HUES6 (cell line): ENCODE results near the gene PLVAP.

Experiments
- H3K27ac ChIP-seq: 2 replicates; pipeline ENCODE4 v1.7.0; 2013; ENCODE audit warnings: low read depth, mild to moderate bottlenecking, low read length, inconsistent platforms
- H3K27me3 ChIP-seq: 2 replicates; pipeline ENCODE4 v1.6.1; 2013; ENCODE audit warnings: low read length; ENCODE audit not compliant: control insufficient read depth, insufficient read depth
- H3K36me3 ChIP-seq: 2 replicates; pipeline ENCODE4 v1.6.1; 2013; ENCODE audit warnings: low read length; ENCODE audit not compliant: control insufficient read depth, insufficient read depth
- H3K4me1 ChIP-seq: 2 replicates; pipeline ENCODE4 v1.6.1; 2013; ENCODE audit warnings: low read length; ENCODE audit not compliant: control insufficient read depth, insufficient read depth
- H3K4me3 ChIP-seq: 2 replicates; pipeline ENCODE4 v1.5.1; 2013; ENCODE audit warnings: low read depth, low read length
- H3K9ac ChIP-seq: one replicate; pipeline ENCODE4 v1.6.1; 2013; ENCODE audit warnings: mild to moderate bottlenecking, low read length
- H3K9me3 ChIP-seq: 2 replicates; pipeline ENCODE4 v1.6.1; 2013; ENCODE audit warnings: low read depth, low read length; ENCODE audit not compliant: control insufficient read depth, insufficient read depth

Gene PLVAP

DNA sequence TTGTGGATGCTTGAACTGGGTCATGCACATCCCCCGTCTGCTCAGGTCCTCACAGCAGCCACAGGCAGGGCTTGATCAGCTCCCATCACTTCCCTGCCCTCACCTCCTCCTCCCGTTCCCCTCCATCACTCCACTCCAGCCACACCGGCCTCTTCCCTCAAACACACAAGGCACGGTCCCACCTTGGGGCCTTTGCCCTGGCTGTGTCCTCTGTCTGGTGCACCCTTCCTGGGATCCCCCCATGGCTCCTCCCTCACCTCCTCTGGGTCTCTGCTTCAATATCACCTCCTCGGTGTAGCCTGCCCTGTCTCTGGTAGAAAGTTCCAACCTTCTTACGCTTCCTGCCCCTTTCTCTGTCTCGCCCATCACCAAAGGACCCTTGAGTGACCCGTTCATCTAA lies 23.8 kb downstream of the PLVAP start:
- H3K27me3 ChIP-seq = no peaks in the 10 kb centered on the region
- peaks cover 13% of the 10 kb centered on the region; the same call in 1 of the 2 replicates for H3K4me1 ChIP-seq
- no peaks in the 10 kb centered on the region for H3K36me3 ChIP-seq
- no peak overlapping the region for H3K9ac ChIP-seq
- H3K4me3 ChIP-seq = no peak overlapping the region
- no peak overlapping the region for H3K27ac ChIP-seq
- H3K9me3 ChIP-seq = no peaks in the 10 kb centered on the region

DNA sequence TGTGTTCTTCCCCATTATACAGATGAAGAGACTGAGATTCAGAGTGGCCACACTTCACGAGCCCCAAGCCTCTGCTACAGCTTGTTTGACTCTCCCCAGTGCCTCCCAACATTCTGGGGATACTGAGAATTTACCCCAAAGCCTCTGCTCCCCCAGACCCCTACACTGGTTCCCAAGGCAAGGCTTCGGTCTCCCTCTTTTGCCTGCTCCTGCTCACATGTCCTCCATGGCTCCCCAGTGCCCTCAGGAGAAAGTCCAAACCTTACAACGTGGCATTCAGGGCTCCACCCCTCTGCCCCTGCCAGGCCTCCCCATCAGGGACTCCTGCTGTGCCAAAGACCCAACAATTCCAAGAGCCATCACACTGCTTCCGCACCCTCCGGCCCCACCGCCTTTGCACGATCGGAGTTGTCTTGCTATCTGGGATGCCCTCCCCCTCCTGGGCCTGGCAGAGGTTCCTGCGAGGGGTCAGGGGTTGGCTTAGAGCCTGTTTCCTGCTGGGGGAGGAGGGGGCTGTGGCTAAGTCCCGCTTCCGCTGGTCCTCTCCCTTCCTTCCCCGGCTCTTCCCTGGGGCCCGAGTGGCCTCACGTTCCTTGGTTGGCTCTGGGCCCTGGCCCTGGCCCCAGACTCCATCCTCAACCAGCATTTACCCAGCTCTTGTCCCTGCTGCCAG lies 24.4 kb downstream of the PLVAP start:
- Histone ChIP-seq H3K4me1 (peaks cover 15% of the 10 kb centered on the region; the same call in 1 of the 2 replicates), H3K27ac (no peak overlapping the region), H3K9me3 (no peaks in the 10 kb centered on the region), H3K9ac (no peak overlapping the region), H3K4me3 (no peak overlapping the region), H3K27me3 (no peaks in the 10 kb centered on the region), H3K36me3 (no peaks in the 10 kb centered on the region)

DNA sequence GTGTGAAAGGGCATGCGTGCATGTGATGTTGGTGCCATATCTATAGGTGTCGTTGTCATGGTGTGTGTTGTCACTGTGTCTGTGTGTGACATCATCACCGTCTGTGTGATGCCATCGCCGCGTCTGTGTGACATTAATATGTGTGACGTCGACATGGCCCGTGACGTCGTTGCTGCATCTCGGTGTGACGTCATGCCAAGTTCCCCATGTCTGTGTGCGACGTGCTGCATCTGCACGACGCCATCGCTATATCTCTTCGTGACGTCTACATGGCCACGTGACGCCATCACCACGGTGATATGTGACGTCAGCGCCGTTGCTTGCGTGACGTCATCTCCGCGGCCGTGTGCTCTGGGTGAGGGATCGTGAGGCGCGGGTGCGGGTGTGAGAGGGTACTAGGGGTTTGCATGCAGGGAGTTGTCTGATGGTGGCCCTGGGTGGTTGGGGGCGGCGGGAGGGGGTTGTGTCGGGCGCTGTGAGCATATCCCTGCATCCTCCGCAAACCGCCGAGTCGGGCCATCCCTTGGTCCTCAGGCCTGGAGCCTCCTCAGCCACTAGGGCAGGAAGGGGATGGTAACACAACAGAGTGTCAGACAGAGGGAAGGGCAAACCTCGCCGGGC lies 25.2 kb downstream of the PLVAP start:
- Histone ChIP-seq H3K27me3 (no peaks in the 10 kb centered on the region), H3K4me3 (no peak overlapping the region), H3K4me1 (peaks cover 15% of the 10 kb centered on the region; the same call in 1 of the 2 replicates), H3K9me3 (no peaks in the 10 kb centered on the region), H3K27ac (no peak overlapping the region), H3K36me3 (no peaks in the 10 kb centered on the region), H3K9ac (no peak overlapping the region)

DNA sequence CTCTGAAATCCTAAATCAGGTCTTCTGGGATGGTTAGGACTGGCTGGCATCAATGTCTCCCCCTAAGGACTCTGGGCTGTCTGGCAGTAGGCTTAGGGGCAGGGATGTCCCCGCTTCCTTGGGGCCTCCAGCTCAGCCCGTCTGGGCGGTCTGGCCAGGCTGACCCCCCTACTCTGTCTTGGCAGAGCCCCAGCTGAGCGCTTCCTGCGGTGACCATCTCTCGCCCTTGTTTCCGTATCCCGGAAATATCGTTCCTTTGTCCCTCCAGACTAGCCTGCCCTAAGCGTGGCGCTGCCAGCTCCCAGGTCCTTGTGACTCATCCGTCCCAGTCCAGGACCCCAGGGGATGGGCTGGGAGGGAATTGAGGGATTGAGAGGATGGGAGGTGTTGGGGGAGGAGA lies 28.4 kb downstream of the PLVAP start:
- H3K4me3 ChIP-seq = 0 out of 2 replicates have a peak overlapping the region, but pooled peaks have one; percentile 15
- H3K27ac ChIP-seq = no peak overlapping the region; the same call in 1 of the 2 replicates

DNA sequence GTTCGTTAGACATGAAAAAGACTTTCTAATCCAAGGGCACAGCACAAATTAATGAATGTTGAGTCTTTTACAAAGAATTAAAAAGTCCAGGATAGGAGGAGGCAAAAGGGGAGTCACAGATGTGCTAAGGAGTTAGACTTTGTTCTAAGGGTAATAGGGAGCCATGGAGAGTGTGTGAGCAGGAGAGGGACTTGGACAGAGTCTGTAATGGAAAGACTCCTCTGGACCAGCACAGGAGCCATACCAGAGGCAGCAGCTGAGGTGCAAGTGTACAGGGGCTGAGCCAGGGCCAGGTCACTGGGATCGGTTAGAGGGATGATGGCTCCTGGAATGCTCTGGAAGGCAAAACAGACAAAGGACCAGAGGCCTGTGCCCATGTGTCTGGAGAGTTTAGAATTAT lies 29.3 kb downstream of the PLVAP start:
- no peaks in the 10 kb centered on the region for H3K36me3 ChIP-seq
- no peak overlapping the region for H3K4me3 ChIP-seq
- no peaks in the 10 kb centered on the region for H3K27me3 ChIP-seq
- H3K9ac ChIP-seq = no peak overlapping the region
- H3K27ac ChIP-seq = no peak overlapping the region
- H3K4me1 ChIP-seq = peaks cover 15% of the 10 kb centered on the region; the same call in 1 of the 2 replicates
- no peaks in the 10 kb centered on the region for H3K9me3 ChIP-seq

More for the DNA sequence above, 28.4 kb downstream of the PLVAP start:
- Histone ChIP-seq H3K4me1 (peaks cover 15% of the 10 kb centered on the region; the same call in 1 of the 2 replicates), H3K36me3 (no peaks in the 10 kb centered on the region), H3K9me3 (no peaks in the 10 kb centered on the region), H3K9ac (peak overlapping the region; percentile 60), H3K27me3 (no peaks in the 10 kb centered on the region)

DNA sequence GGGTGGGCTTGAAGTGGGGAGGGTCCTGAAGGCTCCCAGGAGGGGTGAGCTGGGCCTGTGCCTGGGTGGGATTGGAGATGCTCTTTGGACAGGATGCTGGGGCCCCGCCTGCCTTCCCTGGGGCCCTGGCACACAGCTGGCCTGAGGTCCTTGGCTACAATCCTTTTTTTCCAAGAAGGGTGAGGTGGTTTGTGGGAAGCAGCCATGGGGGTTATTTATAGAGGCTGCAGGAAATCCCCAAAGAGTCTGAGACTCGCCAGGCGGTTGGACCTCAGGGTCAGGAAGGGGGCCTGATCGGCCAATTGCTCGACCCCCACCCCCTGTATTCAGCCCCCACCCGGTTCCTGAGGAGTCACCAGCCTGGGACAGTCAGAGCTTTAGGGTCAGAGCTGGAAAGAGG lies 29.8 kb downstream of the PLVAP start:
- Histone ChIP-seq H3K27ac (no peak overlapping the region), H3K9ac (no peak overlapping the region), H3K4me3 (no peak overlapping the region), H3K27me3 (no peaks in the 10 kb centered on the region), H3K4me1 (peaks cover 15% of the 10 kb centered on the region; the same call in 1 of the 2 replicates), H3K9me3 (no peaks in the 10 kb centered on the region), H3K36me3 (peaks cover 3% of the 10 kb centered on the region; the same call in 1 of the 2 replicates)

DNA sequence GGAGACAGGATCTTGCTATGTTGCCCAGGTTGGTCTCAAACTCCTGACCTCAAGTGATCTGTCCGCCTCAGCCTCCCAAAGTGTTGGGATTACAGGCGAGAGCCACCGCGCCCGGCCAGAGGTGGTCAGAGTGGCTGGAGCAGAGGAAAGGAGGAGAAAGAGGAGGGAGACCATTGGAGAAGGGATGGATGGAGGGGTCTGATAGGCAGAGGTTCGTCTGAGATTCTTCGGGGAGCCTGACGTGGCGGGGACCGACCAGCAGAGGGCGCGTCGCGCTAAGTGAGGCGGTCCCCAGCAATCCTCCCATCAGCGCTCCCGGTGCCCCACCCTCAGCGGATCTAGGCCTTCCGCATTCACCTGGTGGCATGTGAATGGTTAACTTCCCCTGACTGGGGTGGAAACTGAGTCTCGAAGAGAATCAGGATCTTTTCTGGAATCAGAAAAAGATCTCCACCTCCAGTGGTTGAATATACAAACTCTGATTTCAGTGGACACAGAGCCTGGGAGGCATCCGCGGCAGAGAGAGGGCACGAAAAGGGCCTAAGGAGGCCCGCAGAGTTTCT lies 31.0 kb downstream of the PLVAP start:
- Histone ChIP-seq H3K4me3 (no peak overlapping the region), H3K27ac (no peak overlapping the region), H3K27me3 (no peaks in the 10 kb centered on the region), H3K4me1 (peaks cover 15% of the 10 kb centered on the region; the same call in 1 of the 2 replicates), H3K9me3 (no peaks in the 10 kb centered on the region), H3K36me3 (peaks cover 10% of the 10 kb centered on the region), H3K9ac (no peak overlapping the region)

DNA sequence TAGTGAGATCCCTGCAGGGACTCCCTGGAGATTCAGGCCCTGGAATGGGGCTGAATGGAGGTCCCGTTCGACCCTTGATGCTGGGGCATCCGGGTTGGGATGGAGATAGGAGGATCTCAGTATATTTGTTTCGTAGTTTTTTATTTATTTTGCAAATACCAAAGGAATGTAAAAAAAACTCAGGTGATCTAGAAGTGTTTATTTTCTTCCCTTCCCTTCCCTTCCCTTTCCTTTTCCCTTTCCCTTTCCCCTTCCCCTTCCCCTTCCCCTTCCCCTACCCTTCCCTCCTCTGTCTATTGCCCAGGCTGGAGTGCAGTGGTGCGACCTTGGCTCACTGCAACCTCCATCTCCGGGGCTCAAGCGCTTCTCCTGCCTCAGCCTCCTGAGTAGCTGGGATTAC lies 35.3 kb downstream of the PLVAP start:
- Histone ChIP-seq H3K27ac (no peak overlapping the region), H3K9me3 (no peaks in the 10 kb centered on the region)

DNA sequence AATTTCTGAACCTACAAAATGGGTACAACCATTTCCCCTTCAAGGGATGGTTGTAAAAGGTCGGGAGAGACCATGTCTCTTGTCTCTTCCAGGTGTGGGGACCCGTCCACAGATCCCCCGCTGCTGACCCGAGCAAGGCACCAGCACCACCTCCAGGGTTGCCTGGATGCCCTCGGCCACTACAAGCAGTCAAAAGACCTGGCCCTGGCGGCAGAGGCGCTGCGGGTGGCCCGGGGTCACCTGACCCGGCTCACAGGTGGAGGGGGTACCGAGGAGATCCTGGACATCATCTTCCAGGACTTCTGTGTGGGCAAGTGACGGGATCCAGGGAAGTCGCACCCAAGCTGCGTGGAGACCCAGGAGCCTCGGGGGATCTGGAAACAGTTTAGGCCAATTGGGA lies 35.8 kb downstream of the PLVAP start:
- H3K4me3 ChIP-seq = no peak overlapping the region
- no peaks in the 10 kb centered on the region for H3K27me3 ChIP-seq
- H3K36me3 ChIP-seq = peaks cover 10% of the 10 kb centered on the region
- H3K9me3 ChIP-seq = no peaks in the 10 kb centered on the region
- no peak overlapping the region for H3K27ac ChIP-seq
- H3K4me1 ChIP-seq = peaks cover 20% of the 10 kb centered on the region
- H3K9ac ChIP-seq = no peak overlapping the region

More for the DNA sequence above, 35.3 kb downstream of the PLVAP start:
- Histone ChIP-seq H3K9ac (no peak overlapping the region), H3K27me3 (no peaks in the 10 kb centered on the region), H3K4me3 (no peak overlapping the region), H3K36me3 (peaks cover 10% of the 10 kb centered on the region), H3K4me1 (peaks cover 20% of the 10 kb centered on the region)

GRCh38 chr19:17340871-17341357 lies 36.2 kb downstream of the PLVAP start:
- Histone ChIP-seq H3K36me3 (peaks cover 10% of the 10 kb centered on the region), H3K4me3 (peak overlapping the region; percentile 32; the same call in 1 of the 2 replicates), H3K4me1 (peaks cover 20% of the 10 kb centered on the region), H3K27ac (no peak overlapping the region), H3K9me3 (no peaks in the 10 kb centered on the region), H3K27me3 (no peaks in the 10 kb centered on the region), H3K9ac (no peak overlapping the region)

DNA sequence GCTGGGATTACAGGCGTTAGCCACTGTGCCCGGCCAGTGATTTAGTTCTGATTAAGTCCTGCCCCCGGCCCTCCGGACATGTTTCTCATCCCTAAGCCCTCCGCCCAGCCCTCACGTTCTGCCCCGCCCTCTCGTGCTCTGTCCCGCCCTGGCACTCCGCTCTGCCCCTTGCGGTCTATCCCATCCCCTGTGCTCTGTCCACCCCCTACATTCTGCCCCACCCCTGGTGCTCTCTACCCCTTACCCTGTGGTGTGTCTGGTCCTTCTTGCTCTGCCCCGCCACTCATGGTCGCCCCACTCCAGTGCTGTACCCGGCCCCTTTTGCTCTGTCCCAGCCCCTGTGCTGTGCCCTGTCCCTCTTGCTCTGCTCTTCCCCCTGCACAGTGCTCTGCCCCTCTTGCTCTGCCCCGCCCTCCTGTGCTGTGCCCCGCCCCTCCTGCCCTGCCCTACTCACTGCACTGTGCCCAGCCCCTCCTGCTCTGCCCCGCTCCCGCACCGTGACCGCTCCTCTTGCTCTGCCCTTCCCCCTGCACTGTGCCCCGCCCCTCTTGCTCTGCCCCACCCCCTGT lies 36.8 kb downstream of the PLVAP start:
- Histone ChIP-seq H3K9ac (no peak overlapping the region), H3K36me3 (peaks cover 10% of the 10 kb centered on the region), H3K4me3 (peak overlapping the region; percentile 47), H3K27me3 (no peaks in the 10 kb centered on the region), H3K27ac (no peak overlapping the region), H3K4me1 (peaks cover 20% of the 10 kb centered on the region), H3K9me3 (no peaks in the 10 kb centered on the region)
